Measurements from ENCODE around the gene LCN2.
"Not testable (repeated sequence)": the region's sequence is repeated elsewhere in the genome, so short reads cannot be mapped to it uniquely, and the experiment has no call there.

GRCh38 chr9:128131346-128131745 is 17.9 kb upstream of the LCN2 start:
- TF ChIP-seq, protein P1, sequence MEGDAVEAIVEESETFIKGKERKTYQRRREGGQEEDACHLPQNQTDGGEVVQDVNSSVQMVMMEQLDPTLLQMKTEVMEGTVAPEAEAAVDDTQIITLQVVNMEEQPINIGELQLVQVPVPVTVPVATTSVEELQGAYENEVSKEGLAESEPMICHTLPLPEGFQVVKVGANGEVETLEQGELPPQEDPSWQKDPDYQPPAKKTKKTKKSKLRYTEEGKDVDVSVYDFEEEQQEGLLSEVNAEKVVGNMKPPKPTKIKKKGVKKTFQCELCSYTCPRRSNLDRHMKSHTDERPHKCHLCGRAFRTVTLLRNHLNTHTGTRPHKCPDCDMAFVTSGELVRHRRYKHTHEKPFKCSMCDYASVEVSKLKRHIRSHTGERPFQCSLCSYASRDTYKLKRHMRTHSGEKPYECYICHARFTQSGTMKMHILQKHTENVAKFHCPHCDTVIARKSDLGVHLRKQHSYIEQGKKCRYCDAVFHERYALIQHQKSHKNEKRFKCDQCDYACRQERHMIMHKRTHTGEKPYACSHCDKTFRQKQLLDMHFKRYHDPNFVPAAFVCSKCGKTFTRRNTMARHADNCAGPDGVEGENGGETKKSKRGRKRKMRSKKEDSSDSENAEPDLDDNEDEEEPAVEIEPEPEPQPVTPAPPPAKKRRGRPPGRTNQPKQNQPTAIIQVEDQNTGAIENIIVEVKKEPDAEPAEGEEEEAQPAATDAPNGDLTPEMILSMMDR (IDR thresholded peaks at IDR 0.05), result not testable (repeated sequence)
- not testable (repeated sequence) for TF ChIP-seq POLR2A (IDR thresholded peaks at IDR 0.05)

All from adrenal gland (tissue), 5 donors.